B cell (primary cell): Measurements from ENCODE around the gene GRK5.

ENCODE experiments used
- CTCF ChIP-seq: fragments of 200-600 bp; IDR thresholded peaks from one replicate; pipeline ENCODE4 v1.8.0; 2022; ENCODE audit warnings: antibody characterized with exemption, mild to moderate bottlenecking
- EZH2 ChIP-seq: IDR thresholded peaks from 2 replicates; pipeline ENCODE4 v1.6.1; 2012; ENCODE audit warnings: borderline replicate concordance, low read depth, mild to moderate bottlenecking, moderate library complexity, low read length; ENCODE audit not compliant: insufficient read depth, poor library complexity, severe bottlenecking

- TF ChIP-seq EZH2 (no peak), CTCF (peak; percentile 76)
These were observed 99.2 kb downstream of the GRK5 start for GRCh38 chr10:119306514-119306951.
